Inflammatory macrophage treated with lipopolysaccharide for 1 hour (primary cell): ENCODE data around the gene RBM8A.

ENCODE experiments used
- DNase-seq, 2 donors: peaks; one replicate each; pipeline ENCODE4 v3.0.0-alpha.2; 2020 to 2022

Gene RBM8A

GRCh38 chr1:145874646-145875045 lies 52.6 kb downstream of the RBM8A start:
- DNase-seq = no peak

GRCh38 chr1:145871994-145872924 lies 55.0 kb downstream of the RBM8A start:
- peak; percentile 43 to 61 for DNase-seq
